SK-N-SH (cell line): ENCODE data around the gene TMEM131L. TPM values are rescaled to one million over a fixed set of nuclear protein-coding genes. Genes with fewer than 3 reads are reported as not detected.

Experiments
- CTCF ChIA-PET: fragments of 300-600, 350-600 bp; formaldehyde crosslinking; extraction: SDS; loops from one replicate; lab custom pipeline; 2021; lab: Yijun Ruan, JAX
- POLR2A ChIA-PET: fragments of 350-600 bp; sonication (Branson Sonifier 250); formaldehyde crosslinking; extraction: SDS; loops from one replicate; lab custom pipeline; 2020; ENCODE audit warnings: antibody characterized with exemption, inconsistent platforms; lab: Yijun Ruan, JAX
- DNase-seq: peaks from one replicate; pipeline ENCODE4 v3.0.0; 2012
- H2AFZ ChIP-seq: fragments of 200-600 bp; sonication (generic); 2 replicates; pipeline ENCODE4 v1.8.1; 2016; ENCODE audit warnings: antibody characterized with exemption, mild to moderate bottlenecking, low read depth
- H3F3A ChIP-seq: fragments of 200-600 bp; sonication (generic); replicated peaks from 2 replicates; pipeline ENCODE3; 2016; ENCODE audit warnings: antibody characterized with exemption, mild to moderate bottlenecking; ENCODE audit not compliant: insufficient read depth
- H3K27ac ChIP-seq, 2 experiments: fragments of 200-500 bp in 1 of 2; fragments of 200-600 bp in 1 of 2; sonication (Bioruptor generic) in 1 of 2; sonication (generic), shearing (Covaris generic) in 1 of 2; 2 replicates each; pipeline versions ENCODE4 v1.5.1 to v1.6.1; 2014 to 2016; ENCODE audit warnings: low read depth in 2 of 2, inconsistent platforms in 1 of 2, low read length in 1 of 2, mild to moderate bottlenecking in 1 of 2, mixed read lengths in 1 of 2
- H3K27me3 ChIP-seq: fragments of 200-600 bp; sonication (generic), shearing (Covaris generic); 2 replicates; pipeline ENCODE4 v1.6.1; 2016; ENCODE audit warnings: mixed run types; ENCODE audit not compliant: insufficient read depth
- H3K36me3 ChIP-seq, 2 experiments: fragments of 200-500 bp in 1 of 2; fragments of 200-600 bp in 1 of 2; sonication (Bioruptor generic) in 1 of 2; sonication (generic) in 1 of 2; replicated peaks in 1 of 2; 2 replicates each; pipeline versions ENCODE3 to v1.5.1; 2014 to 2016; ENCODE audit warnings: low read length in 1 of 2, mild to moderate bottlenecking in 1 of 2; ENCODE audit not compliant: insufficient read depth in 2 of 2, control insufficient read depth in 1 of 2
- H3K4me1 ChIP-seq, 2 experiments: fragments of 200-500 bp in 1 of 2; fragments of 200-600 bp in 1 of 2; sonication (Bioruptor generic) in 1 of 2; sonication (generic), shearing (Covaris generic) in 1 of 2; 2 replicates each; pipeline versions ENCODE4 v1.5.1 to v1.6.1; 2014 to 2016; ENCODE audit warnings: low read depth in 1 of 2, low read length in 1 of 2, mixed run types in 1 of 2; ENCODE audit not compliant: insufficient read depth in 2 of 2, control insufficient read depth in 1 of 2
- H3K4me2 ChIP-seq: fragments of 200-600 bp; sonication (generic), shearing (Covaris generic); 2 replicates; pipeline ENCODE4 v1.6.1; 2017; ENCODE audit warnings: mixed run types
- H3K4me3 ChIP-seq, 2 experiments: fragments of 200-500 bp in 1 of 2; fragments of 200-600 bp in 1 of 2; sonication (Bioruptor generic) in 1 of 2; sonication (generic), shearing (Covaris generic) in 1 of 2; 2 replicates each; pipeline versions ENCODE4 v1.5.1 to v1.8.1; 2014 to 2016; ENCODE audit warnings: low read depth in 2 of 2, inconsistent platforms in 1 of 2, low read length in 1 of 2, mild to moderate bottlenecking in 1 of 2, mixed read lengths in 1 of 2, moderate library complexity in 1 of 2
- H3K79me2 ChIP-seq: fragments of 200-600 bp; sonication (generic); 2 replicates; pipeline ENCODE4 v1.8.1; 2017; ENCODE audit warnings: mild to moderate bottlenecking; ENCODE audit not compliant: insufficient read depth
- H3K9ac ChIP-seq: fragments of 200-600 bp; sonication (generic); 2 replicates; pipeline ENCODE4 v1.6.1; 2017; ENCODE audit warnings: mixed run types
- H3K9me2 ChIP-seq: fragments of 200-600 bp; sonication (generic); 2 replicates; pipeline ENCODE4 v1.6.1; 2017; ENCODE audit warnings: mixed run types
- H3K9me3 ChIP-seq: fragments of 200-600 bp; sonication (generic); 2 replicates; pipeline ENCODE4 v1.6.1; 2017; ENCODE audit warnings: mixed run types, mild to moderate bottlenecking, moderate library complexity
- H4K20me1 ChIP-seq: fragments of 200-600 bp; sonication (generic); 2 replicates; pipeline ENCODE4 v1.6.1; 2017; ENCODE audit warnings: mild to moderate bottlenecking, mixed run types; ENCODE audit not compliant: insufficient read depth
- ELF1 ChIP-seq: IDR thresholded peaks from 2 replicates; pipeline ENCODE4 v1.4.0; 2012
- FOXM1 ChIP-seq: IDR thresholded peaks from 2 replicates; pipeline ENCODE4 v1.4.0; 2012; ENCODE audit warnings: low read depth, mild to moderate bottlenecking
- GABPA ChIP-seq: IDR thresholded peaks from 2 replicates; pipeline ENCODE4 v1.4.0; 2012; ENCODE audit warnings: low read depth, mild to moderate bottlenecking
- GATA2 ChIP-seq: sonication (generic); formaldehyde crosslinking; IDR thresholded peaks from 2 replicates; pipeline ENCODE4 v1.5.0; 2020; ENCODE audit warnings: mild to moderate bottlenecking, missing genetic modification reagents
- IRF3 ChIP-seq: fragments of 150-350 bp; IDR thresholded peaks from 2 replicates; pipeline ENCODE4 v1.6.1; 2016; ENCODE audit warnings: mild to moderate bottlenecking, low read depth, low read length
- MEF2A ChIP-seq: IDR thresholded peaks from 2 replicates; pipeline ENCODE4 v1.4.0; 2012; ENCODE audit warnings: low read depth, borderline replicate concordance
- NFIC ChIP-seq: IDR thresholded peaks from 2 replicates; pipeline ENCODE4 v1.4.0; 2012; ENCODE audit warnings: borderline replicate concordance
- NRF1 ChIP-seq: IDR thresholded peaks from 2 replicates; pipeline ENCODE4 v1.6.1; 2012; ENCODE audit warnings: low read depth, mild to moderate bottlenecking, low read length
- POLR2AphosphoS5 ChIP-seq: IDR thresholded peaks from 2 replicates; pipeline ENCODE4 v1.6.1; 2012; ENCODE audit warnings: low read depth, low read length
- RAD21 ChIP-seq: IDR thresholded peaks from 2 replicates; pipeline ENCODE4 v1.6.1; 2012; ENCODE audit warnings: mild to moderate bottlenecking, low read length
- RXRA ChIP-seq: IDR thresholded peaks from 2 replicates; pipeline ENCODE4 v1.4.0; 2012; ENCODE audit warnings: low read depth, mild to moderate bottlenecking, borderline replicate concordance
- SIN3A ChIP-seq: IDR thresholded peaks from 2 replicates; pipeline ENCODE4 v1.6.1; 2012; ENCODE audit warnings: low read depth, mild to moderate bottlenecking, low read length, moderate library complexity, borderline replicate concordance
- TAF1 ChIP-seq: IDR thresholded peaks from 2 replicates; pipeline ENCODE4 v1.6.1; 2012; ENCODE audit warnings: low read depth, mild to moderate bottlenecking, low read length, moderate library complexity, borderline replicate concordance
- TCF12 ChIP-seq: IDR thresholded peaks from 2 replicates; pipeline ENCODE4 v1.4.0; 2012
- TEAD4 ChIP-seq: IDR thresholded peaks from 2 replicates; pipeline ENCODE4 v1.4.0; 2012; ENCODE audit warnings: mild to moderate bottlenecking, borderline replicate concordance; ENCODE audit not compliant: insufficient read depth
- YY1 ChIP-seq: IDR thresholded peaks from 2 replicates; pipeline ENCODE4 v1.4.0; 2012; ENCODE audit warnings: low read depth, mild to moderate bottlenecking
- WGBS: methylation state at CpG from one replicate; pipeline ENCODE4 v1.1.6; 2017; ENCODE audit warnings: low lambda C conversion rate; 5-methylcytosine and 5-hydroxymethylcytosine counted together
- polyA plus RNA-seq, 3 experiments: library from polyadenylated mRNA; depleted of rRNA; stranded (reverse); fragments of >200 nt; gene quantifications; 2 replicates each; pipeline ENCODE4 v1.2.3, GENCODE V29; 2012
- TF ChIP-seq, protein P1 (sequence below): fragments of 150-350 bp; IDR thresholded peaks from 2 replicates; pipeline ENCODE4 v1.6.1; 2017; ENCODE audit warnings: antibody characterized with exemption, low read length, low read depth, borderline replicate concordance
- TF ChIP-seq, protein P2 (sequence below): IDR thresholded peaks from 2 replicates; pipeline ENCODE4 v1.4.0; 2012; ENCODE audit warnings: low read depth, borderline replicate concordance

TMEM131L gene
- polyA plus RNA-seq, 1 of the 3 experiments (the other 2 are of a cell fraction), result 6.2 TPM

DNA sequence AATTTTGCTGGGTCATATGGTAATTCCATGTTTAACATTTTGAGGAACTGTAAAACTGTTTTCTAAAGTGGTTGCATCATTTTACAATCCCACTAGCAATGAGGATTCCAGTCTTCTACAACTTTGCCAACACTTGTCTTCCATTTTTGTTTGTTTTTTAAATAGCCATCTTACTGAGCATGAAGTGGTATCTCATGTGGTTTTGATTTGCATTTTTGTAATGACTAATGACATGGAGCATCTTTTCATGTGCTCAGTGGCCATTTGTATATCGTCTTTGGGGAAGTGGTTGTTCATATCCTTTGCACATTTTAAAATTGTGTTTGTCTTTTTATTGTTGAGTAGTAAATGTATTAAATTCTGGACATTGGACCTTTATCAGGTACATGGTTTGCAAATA, 94.7 kb downstream of the TMEM131L start:
- CTCF ChIA-PET, result no interaction called here
- no peaks in the 10 kb centered on the region for H3K27me3 ChIP-seq
- TF ChIP-seq POLR2AphosphoS5 (no peak), FOXM1 (no peak), TEAD4 (no peak), GABPA (no peak), NRF1 (no peak), RAD21 (no peak), ELF1 (no peak), RXRA (no peak), TAF1 (no peak), SIN3A (no peak), NFIC (no peak), TCF12 (no peak), MEF2A (no peak), IRF3 (no peak), YY1 (no peak), GATA2 (no peak)
- TF ChIP-seq, protein P1, sequence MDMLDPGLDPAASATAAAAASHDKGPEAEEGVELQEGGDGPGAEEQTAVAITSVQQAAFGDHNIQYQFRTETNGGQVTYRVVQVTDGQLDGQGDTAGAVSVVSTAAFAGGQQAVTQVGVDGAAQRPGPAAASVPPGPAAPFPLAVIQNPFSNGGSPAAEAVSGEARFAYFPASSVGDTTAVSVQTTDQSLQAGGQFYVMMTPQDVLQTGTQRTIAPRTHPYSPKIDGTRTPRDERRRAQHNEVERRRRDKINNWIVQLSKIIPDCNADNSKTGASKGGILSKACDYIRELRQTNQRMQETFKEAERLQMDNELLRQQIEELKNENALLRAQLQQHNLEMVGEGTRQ, result no peak
- TF ChIP-seq, protein P2, sequence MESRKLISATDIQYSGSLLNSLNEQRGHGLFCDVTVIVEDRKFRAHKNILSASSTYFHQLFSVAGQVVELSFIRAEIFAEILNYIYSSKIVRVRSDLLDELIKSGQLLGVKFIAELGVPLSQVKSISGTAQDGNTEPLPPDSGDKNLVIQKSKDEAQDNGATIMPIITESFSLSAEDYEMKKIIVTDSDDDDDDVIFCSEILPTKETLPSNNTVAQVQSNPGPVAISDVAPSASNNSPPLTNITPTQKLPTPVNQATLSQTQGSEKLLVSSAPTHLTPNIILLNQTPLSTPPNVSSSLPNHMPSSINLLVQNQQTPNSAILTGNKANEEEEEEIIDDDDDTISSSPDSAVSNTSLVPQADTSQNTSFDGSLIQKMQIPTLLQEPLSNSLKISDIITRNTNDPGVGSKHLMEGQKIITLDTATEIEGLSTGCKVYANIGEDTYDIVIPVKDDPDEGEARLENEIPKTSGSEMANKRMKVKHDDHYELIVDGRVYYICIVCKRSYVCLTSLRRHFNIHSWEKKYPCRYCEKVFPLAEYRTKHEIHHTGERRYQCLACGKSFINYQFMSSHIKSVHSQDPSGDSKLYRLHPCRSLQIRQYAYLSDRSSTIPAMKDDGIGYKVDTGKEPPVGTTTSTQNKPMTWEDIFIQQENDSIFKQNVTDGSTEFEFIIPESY, result no peak
- H3F3A ChIP-seq, result peaks cover 7% of the 10 kb centered on the region
- DNase-seq, result no peak
- H3K27ac ChIP-seq, result no peak overlapping the region
- no peak overlapping the region for H3K4me2 ChIP-seq
- no peaks in the 10 kb centered on the region for H3K9me3 ChIP-seq
- H3K4me1 ChIP-seq, result peaks cover 5 to 10% of the 10 kb centered on the region in 2 experiments; a peak in 2 of 4 replicates
- H2AFZ ChIP-seq, result no peak overlapping the region
- POLR2A ChIA-PET, result no interaction called here
- no peaks in the 10 kb centered on the region for H3K79me2 ChIP-seq
- H3K4me3 ChIP-seq, result no peak overlapping the region
- 91% methylated on average over 1 of the region's 1 CpG for WGBS
- no peaks in the 10 kb centered on the region for H4K20me1 ChIP-seq
- no peak overlapping the region for H3K9ac ChIP-seq
- no peaks in the 10 kb centered on the region for H3K9me2 ChIP-seq
- H3K36me3 ChIP-seq, result peaks cover 0 to 13% of the 10 kb centered on the region in 2 experiments
